OCI-M2 (cell line): ENCODE measurements around the gene TSPOAP1.
"Not testable (repeated sequence)": the region's sequence is repeated elsewhere in the genome, so short reads cannot be mapped to it uniquely, and the experiment has no call there.

Experiments
- DNase-seq: peaks from one replicate; lab custom pipeline; 2025; ENCODE audit not compliant: unreplicated experiment; lab: John Stamatoyannopoulos, UW

TSPOAP1 gene

DNA sequence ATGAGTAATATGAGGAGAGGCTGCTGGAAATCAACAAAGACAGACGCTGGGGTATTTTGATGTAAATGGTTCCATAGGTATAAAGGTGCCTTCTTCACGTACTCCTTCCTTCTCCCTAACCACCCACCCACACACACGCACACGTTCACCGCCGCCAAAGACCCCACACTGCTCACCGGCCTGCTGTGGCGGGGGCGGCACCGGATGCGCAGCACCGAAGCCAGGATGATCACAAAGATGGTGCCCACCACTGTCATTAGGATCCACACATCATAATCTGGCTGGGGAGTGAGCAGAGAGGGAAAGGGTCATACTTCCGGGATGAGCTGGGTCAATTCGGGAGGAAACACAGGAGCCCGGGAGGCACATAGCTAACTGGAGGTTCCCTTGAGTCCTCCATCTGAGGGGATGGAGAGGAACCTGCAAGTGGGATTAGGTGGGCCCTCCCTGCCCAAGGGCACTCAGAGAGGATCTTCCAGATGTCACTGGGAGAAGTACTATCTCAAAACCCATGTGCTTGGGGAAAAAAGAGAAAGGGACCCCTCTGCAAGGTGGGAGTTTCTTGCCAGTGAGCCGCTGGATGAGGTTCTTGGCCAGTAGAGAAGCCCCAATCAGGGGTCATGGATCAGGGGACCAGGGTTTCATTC, 33.9 kb upstream of the TSPOAP1 start:
- no peak for DNase-seq

DNA sequence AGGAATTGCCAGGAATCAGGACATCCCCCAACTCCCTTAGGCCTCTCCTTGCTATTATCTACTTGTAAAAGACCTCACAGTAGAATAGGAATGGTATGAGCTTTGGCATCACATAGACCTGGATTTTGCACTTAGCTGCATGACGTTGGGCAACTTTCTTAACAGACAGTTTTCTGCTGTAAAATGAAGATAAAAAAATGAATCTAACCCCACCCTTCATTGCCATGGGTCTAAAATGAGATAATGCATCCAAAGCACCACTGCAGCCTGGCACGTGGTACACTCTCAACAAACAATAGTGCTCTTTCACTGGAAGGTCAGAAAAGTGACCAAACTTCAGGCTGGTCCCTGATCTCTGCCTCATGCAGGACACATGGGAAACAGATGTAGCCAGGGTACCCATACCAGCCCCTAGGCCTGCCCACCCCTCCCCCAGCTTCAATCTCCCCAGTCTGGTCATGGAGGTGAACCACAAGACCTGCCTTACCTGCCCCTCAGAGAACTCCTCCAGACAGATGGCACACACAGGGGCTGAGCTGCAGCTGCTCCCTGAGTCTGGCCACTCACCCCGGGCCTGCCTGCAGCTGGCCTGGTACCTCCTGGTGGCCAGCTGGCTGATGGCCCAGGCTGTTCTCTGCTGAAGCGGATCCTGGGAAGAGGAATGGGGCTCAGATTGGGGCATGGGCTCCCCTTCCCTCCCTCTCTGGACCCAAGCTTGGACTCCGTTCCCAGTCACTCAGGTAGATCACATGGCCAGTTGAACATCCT, 31.9 kb upstream of the TSPOAP1 start:
- DNase-seq: no peak

DNA sequence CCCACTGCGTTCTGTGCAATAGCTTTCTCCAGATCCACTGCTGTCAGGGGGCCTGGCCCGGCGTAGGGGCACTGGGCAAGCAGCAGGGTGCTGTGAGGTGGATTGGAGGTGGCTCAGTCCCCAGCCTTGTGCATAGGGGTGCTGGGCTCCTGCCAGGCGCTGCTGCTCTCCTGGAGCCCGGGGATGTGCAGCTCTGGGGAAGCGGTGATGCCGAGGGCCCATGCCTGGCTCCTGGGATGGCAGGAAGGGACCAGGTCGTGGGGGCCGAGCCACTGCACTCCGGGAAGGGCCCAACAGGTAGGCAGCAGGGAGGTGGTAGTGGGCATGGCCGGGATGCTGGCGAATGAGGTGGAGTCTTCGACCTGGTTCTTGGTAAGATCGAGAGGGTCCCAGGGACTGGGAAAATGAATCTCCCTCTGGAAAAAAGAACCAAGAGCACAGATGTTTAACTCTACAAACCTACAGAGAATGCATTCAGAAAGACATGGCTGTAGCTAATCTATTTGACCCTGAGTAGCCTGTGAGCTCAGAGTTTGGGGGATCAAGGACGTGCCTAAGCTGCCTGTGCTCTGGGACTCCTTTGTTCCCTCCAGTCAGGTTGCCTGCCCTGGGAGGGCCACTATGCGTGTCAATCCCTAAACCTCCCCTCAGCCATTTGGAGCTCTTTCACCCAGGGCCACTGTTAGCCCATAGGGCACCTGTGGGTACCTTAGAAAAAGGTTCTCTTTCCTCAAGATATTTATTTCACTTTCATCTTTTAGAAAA, 30.0 kb upstream of the TSPOAP1 start:
- no peak for DNase-seq

DNA sequence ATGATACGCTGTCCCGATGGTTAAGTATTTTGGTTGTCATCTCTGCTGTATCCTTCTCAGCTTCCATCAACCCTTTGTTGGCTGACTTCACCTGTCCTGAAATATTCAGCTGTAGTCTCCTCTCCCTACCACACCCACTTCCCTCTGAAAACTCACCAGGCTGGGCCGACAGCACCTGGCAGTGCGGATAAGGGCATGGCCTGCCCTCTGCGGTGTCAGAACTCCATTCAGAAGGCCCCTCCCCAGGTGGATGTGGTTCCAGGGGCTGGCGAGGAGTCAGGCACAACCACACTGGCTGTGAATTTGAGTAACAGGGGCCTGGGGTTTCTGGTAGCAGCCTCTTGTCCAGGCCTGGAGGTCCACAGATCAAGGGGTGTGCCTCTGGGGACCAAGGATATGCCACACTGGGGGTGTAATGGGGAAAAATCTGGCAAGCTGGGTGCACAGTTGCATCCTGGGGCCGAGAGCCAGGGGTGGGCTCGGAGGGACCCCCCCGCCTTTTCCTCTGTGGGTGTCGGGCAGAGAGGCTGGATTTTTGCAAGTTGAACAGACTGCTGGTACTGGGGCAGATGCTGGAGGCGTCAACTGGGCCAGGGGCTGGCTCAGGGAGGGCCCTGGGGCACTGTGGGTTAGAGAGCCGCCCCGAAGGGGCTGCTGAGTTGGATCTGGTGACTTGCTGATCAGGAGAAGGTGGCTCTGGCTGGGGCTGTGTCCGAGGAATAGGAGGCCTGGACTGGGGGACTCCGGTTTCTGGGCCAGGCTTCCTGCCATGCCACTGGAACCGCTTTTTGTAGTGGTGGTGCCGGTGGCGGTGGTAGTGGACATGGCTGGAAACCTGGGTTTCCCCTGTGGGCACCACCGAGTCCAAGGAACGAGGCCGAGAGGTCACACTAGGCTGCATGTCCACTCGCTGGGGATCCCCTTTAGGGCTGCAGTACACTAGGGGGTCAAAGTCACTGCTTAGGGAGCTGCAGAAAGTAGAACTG, 29.0 kb upstream of the TSPOAP1 start:
- DNase-seq: no peak

DNA sequence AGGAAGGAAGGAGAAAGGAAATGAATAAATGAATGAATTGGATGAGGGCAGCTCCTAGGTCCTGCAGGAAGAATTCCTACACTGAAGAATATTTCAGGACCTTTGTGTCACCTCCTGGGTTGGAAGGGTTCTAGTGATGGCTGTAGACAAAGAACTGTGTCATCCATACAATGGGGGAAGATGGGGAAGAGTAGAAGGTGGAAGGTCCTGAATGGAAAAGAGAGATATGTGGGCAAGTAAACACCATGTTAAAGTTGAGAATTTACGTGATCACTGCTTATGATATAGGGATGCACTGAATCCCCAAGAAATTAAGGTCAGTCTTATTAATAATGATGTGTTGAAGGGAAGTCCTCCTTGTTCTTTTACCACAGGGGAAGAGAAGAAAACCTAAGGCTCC, 27.6 kb upstream of the TSPOAP1 start:
- no peak for DNase-seq

DNA sequence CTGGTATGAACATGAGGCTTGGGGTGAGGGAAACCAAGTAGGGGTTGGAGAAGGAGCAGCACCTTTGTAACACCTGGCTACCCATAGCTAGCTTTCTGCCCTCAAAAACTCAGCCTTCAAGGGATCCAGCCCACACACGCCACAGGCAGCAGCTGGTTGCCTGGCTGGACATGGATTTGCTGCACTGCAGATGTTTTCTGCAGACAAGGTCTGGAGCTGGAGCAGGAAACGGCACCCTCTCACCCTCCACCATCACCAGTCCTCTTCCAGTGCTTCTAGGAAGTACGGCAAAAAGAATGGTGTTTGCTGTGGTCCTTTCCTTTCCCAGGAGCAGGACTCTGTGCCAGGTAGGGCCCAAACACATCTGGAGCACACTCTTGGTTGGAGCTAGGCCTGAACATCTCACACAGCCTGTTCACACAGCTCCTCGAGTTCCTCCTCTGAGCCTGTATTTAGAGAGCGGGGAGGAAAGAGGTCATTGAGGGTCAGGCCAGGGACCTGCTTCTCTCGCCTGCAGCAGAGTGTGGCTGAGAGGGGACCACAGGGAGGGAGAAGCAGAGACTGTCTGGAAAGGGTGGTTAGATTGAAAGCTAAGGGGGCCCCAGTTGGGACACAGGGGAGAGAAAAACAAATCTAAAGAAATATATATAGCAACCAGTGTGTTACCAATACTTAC, 26.1 kb upstream of the TSPOAP1 start:
- DNase-seq: no peak

DNA sequence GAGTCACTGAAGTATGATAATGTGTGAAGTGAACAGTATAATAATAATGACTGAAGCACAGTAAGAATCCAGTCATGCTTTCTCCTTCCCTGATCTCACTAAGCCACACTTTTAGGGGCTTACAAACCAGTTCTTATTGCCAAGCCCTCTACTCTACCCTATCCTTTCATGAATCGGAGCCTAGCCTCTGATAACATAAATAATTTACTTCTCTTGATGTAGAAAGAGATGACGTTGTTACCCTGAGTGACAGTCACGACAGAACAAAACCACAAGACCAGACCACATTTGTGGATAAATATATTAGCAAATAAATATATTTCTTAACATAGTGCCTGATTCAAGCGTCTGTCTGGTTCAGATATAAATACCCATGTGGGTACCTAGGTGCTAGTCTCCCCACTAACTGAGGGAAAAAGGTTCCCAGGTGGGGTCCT, 24.8 kb upstream of the TSPOAP1 start:
- no peak for DNase-seq

DNA sequence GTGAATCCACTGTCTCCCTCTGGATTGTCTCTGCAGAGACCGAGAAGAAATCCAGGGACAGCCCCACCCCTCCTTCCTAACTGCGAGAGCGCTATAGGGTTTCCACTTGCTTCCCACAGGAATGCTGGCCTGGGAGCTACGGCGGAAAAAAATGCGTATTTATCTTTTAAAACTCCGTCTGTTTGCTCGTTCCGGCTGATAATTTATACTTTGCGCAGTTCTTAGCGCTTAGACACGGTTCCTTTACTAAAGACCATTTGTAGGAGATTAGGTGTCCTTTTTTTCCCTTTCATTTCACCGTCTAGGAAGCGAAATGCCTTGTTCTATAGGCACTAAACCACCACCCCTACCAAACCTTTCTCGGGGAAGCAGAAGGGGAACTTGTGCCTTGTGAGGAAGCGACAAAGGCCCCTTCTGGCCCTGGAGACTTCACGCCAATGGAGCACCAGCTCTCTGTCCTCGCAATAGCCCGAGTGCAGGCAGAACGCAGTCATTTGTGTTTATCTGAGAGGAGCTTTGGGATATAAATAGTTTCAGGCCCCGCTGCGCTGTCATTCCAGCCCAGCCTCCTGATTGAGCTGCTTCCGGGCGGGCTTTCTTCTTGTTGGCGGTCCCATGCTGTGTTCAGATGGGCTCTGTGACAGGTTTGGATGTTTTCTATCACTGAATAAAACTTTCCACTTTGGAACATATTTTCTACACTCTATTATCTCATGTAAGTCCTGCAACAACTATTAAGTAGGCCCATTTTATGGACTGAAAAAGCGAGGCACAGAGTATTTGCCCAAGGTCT, 24.2 kb upstream of the TSPOAP1 start:
- DNase-seq: no peak

DNA sequence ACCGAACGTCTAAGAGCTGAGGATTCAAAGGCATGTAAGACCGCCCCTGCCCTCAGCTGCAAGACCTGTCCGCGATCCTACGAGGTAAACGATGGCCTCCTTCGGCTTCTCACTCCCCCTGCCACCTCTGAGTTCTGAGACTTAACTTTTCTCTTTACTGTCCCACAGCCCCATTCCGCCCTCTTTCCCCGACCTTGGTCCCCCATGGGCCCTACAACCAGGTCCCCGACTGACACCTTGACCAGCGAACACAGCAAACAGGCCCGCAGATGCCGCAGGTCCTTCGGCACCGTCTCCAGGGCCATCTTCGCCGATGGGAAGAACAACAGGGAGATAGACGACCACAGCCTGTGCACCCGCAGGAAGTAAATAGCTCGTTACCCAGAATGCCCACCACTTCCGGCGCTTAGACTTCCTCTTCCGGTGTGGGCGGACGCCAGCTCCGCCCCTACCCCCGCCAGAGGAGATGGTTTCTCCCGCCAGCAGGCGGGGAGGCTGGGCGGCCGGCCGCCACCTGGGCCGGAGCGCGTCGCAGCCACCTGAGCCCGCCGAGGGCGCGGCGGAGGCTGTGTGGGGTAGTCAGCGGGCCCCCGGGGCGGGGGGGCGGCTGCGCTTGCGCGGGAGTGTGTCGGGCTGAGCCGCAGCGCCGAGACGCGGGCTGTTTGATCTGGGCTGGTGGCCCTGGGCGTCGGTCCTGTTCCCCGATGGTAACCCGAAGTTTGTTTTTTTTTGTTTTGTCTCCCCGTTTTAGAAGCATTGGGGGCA, 23.4 kb upstream of the TSPOAP1 start, which contains the start of gene SUPT4H1:
Gene SUPT4H1 (minus strand): TSS at position 371 of the 765 bp plus-strand sequence. CDS start 66 bp downstream, at position 305.
- DNase-seq: no peak

DNA sequence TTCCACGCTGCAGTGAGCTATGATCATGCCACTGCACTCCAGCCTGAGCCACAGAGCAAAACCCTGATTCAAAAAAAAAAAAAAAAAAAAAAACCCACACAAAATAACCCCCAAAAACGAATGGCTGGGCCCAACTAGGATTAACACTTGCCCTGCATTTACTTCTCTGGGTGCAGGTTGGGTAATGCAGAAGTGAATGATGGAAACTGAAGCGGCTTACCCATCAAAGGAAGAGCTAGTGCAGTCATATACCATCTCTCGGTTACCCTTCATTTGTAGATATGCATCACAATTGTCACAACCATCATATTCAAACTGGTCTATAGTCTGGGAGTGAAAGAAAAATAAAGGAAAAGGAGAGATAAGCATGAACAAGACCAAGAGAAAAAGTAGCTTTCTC, 22.6 kb upstream of the TSPOAP1 start:
- no peak for DNase-seq

DNA sequence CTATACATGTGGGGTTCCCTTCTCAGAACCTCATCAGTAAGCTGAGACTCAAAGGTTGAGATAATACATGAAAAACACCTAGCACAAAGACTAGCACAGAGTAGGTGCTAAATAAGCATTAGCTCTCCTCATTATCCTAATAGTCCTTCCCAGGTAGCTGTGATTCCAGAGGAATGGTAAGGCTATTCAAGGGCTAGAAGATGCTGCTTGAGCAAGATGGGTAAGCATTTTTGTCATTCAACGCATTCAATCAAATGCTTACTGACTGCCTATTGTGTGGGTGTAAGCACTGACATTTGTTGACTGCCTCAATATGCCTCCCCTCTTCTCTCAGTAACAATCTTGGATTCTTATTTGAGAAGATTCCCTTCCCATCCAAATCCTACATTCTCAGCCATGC, 19.4 kb upstream of the TSPOAP1 start:
- no peak for DNase-seq

DNA sequence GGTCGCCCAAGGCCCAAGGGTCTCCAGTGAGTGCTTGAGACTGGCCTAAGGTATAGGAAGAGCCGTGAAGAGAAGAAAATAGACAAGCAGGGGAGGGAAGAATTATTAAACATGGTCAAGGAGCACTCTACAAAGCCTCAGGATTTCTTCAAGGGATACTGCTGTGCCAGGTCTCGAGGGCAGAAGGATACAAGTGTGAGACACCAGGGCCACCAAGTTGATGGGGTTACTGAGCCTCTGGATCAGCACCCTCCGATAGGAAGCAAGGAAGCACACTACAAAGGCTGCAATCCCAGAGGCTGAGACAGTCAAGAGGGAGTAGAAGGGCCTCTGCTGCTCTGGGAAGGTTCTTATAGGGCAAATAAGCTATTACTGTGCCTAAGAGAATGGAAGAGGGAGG, 16.9 kb upstream of the TSPOAP1 start:
- no peak for DNase-seq

DNA sequence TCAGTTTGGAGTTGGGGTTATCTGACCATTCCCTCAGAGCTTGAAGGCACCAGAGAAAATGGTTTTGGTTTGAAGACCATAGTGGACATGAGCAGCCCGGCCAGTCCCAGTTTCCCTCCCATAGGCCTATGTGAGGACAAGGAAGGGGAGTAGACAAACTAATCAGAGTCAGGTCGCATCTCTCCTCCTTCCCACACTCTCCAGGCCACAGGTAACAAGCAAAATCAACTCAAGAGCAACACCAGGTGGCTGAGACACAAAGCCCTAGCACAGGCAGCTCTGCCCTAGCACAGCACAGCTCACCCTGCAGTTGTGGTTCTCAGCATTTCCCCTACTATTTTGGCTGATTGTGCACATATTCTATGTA, 16.2 kb upstream of the TSPOAP1 start:
- DNase-seq: no peak

DNA sequence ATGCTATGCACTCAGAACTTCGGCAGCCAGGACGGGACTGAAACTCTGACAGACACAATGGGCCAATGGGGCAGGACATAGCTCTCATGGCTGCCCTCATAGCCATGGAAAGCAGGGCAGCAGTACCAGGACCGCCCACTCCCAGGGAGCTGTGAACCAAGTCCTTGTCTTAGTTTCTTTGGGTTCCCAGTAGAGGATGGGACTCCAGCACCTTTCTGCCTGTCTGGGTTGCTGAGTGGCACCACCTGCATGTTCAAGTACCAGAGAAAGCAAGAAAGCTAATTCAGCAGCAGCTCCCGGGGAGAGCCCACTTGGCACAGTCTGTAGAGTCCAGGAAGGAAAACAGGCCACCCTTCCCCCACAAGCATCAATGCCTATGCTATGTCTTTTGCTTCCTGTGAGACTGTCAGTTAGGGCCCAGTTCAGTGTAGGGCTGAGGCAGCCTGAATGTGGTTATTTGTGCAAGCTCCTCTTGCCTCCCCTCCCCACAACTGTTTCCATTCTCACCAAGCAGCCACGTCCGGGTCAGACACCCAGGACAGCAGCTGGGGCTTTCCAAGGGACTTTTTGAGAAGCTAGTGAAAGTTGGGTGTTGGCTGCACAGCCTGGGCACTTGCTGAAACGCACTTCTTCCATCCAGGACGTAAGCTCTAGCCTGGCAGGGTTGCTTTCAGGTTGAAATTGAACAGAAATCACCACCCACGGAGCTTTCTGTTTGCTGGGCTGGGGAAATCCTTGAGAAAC, 15.6 kb upstream of the TSPOAP1 start:
- DNase-seq: no peak

DNA sequence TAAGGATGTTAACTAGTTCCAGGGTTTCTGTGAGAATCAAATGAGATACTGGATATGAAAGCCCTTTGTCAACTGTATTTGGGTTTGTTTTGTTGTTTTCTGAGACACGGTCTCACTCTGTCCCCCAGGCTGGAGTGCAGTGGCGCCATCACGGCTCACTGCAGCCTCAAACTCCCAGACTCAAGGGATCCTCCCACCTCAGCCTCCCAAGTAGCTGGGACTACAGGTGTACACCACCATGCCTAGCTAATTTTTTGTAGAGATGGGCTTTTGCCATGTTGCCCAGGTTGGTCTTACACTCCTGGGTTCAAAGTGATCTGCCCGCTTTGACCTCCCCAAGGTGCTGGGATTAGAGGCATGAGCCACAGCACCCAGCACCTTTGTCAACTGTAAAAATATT, 14.5 kb upstream of the TSPOAP1 start:
- DNase-seq: no peak

DNA sequence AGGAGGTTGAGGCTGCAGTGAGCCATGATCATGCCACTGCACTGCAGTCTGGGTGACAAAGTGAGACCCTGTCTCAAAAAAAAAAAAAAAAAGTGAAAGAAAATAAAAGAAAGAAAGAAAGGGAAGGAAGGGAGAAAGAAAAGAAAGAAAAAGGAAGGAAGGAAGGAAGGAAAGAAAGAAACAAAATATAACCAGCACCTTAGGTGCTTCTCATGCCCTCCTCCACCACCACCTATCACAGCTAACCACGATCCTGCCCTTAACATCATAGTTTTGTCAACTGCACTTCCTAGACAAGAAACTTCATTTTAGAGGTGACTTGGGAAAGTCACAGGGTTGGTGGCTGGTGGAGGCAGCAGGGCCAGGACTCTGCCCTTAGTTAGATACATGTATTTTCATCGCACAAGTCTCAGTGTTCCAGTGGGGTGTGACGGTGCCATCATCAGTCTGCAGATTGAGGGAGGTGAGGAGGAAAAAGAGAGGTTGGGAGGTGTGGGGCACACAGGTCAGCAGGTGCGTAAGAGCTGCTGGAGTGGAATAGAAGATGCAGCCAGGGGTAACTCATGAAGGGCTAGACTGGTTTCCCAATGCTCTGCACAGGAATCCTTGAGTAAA, 13.4 kb upstream of the TSPOAP1 start:
- no peak for DNase-seq

DNA sequence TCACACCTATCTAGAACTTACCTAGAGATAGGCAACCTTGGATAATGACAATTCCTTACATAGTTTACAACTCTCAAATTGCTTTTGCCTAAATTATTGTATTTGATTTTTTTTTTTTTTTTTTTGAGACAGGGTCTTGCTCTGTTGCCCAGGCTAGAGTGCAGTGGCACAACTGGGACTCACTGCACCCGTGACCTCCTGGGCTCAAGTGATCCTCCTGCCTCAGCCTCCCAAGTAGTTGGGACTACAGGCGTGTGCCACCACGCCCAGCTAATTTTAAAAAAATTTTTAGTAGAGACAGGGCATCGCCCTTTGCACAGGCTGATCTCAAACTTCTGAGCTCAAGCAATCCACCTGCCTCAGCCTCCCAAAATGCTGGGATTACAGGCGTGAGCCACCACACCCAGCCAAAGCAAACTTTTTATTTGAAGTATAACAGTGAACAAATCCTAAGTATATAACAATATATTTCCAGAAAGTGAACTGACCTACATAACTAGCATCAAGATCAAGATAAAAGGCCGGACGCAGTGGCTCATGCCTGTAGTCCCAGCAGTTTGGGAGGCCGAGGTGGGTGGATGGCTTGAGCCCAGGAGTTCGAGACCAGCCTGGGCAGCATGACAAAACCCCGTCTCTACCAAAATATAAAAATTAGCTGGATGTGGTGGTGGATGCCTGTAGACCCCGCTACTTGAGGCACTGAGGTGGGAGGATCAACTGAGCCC, 12.7 kb upstream of the TSPOAP1 start:
- DNase-seq: not testable (repeated sequence)
